Measurements from ENCODE around the gene THY1. TPM values are rescaled to one million over a fixed set of nuclear protein-coding genes. Genes with fewer than 3 reads are reported as not detected.

Gene THY1
- polyA plus RNA-seq, 4 donors: 0.54 to 52.5 (median 8.7) TPM

DNA sequence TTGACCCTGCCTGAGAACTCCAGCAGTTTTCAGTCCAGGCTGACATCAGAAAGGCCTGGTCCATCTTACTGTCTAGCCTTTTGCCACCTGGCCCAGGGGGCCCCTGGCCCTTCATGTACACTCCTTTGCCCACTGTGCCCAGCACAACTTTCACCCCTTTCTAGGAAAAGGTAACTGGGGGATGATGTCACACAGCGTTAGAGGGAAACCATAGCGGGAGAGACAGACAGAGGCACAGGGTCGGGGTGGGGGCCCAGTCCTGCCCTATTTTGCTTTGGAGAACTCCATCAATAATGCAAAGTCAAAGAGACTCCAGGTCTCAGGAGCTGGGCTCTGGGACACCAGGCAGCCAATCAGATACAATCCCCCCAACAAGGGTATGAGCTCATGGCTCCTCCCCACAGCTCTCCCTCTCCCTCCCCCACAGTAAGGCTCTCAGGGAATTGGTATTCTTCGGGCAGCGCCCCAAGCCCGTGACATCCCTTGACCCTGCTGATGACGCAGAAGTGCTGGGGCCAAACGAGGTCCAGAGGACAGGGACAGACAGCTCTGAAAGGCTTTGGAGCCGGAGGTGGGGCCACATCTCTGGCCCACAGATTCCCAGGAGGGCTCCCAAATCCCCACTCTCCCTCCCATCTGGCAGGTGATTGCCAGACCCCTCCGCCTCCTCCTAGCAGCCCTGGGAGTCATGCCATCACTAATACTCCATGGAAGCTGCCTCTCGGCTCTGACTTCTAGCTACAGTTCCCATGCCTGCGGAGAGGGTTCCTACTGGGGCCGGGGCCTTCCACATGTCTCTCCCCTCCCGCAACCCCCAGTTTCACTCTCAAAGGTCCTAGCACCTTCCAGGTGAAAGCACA lies 47.4 kb downstream of the THY1 start:
- Histone ChIP-seq H3K4me3 (ENCODE audit: low read depth in 1 of 3, low read length in 3 of 3) (no peak overlapping the region), H3K36me3 (ENCODE audit: control insufficient read depth in 3 of 3, insufficient read depth in 2 of 3, low read depth in 1 of 3, low read length in 3 of 3) (no peaks in the 10 kb centered on the region), H3K27ac (ENCODE audit: low read depth in 1 of 3, low read length in 2 of 3) (peak overlapping the region in 1 of 3 donors; percentile 69), H3K27me3 (ENCODE audit: control insufficient read depth in 3 of 3, insufficient read depth in 3 of 3, low read length in 3 of 3) (peaks cover 0 to 6% (median 0%) of the 10 kb centered on the region in 3 donors), H3K4me1 (ENCODE audit: control insufficient read depth in 3 of 3, insufficient read depth in 2 of 3, low read depth in 1 of 3, low read length in 2 of 3) (peaks cover 0 to 40% (median 8%) of the 10 kb centered on the region in 3 donors), H3K9me3 (ENCODE audit: control insufficient read depth in 2 of 2, insufficient read depth in 1 of 2, low read depth in 1 of 2, low read length in 1 of 2) (no peaks in the 10 kb centered on the region)
- FAIRE-seq (no peak), DNase-seq (no peak)
- WGBS, 3 donors: 66 to 76% (median 68%) methylated on average over 12 to 14 of the region's 14 CpGs

GRCh38 chr11:119374632-119375336 lies 48.2 kb downstream of the THY1 start:
- DNase-seq (no peak), FAIRE-seq (no peak)
- no peaks in the 10 kb centered on the region for H3K27me3 ChIP-seq (ENCODE audit: control insufficient read depth in 3 of 3, insufficient read depth in 3 of 3, low read length in 3 of 3)
- peak overlapping the region in 1 of 3 donors; percentile 50 for H3K27ac ChIP-seq (ENCODE audit: low read depth in 1 of 3, low read length in 2 of 3)
- H3K9me3 ChIP-seq (ENCODE audit: control insufficient read depth in 2 of 2, insufficient read depth in 1 of 2, low read depth in 1 of 2, low read length in 1 of 2): no peaks in the 10 kb centered on the region
- H3K4me3 ChIP-seq (ENCODE audit: low read depth in 1 of 3, low read length in 3 of 3): no peak overlapping the region
- no peaks in the 10 kb centered on the region for H3K36me3 ChIP-seq (ENCODE audit: control insufficient read depth in 3 of 3, insufficient read depth in 2 of 3, low read depth in 1 of 3, low read length in 3 of 3)
- 44 to 53% (median 47%) methylated on average over 11 of the region's 11 CpGs for WGBS, 3 donors
- peaks cover 0 to 48% (median 9%) of the 10 kb centered on the region in 3 donors for H3K4me1 ChIP-seq (ENCODE audit: control insufficient read depth in 3 of 3, insufficient read depth in 2 of 3, low read depth in 1 of 3, low read length in 2 of 3)

- Histone ChIP-seq H3K4me3 (ENCODE audit: low read depth in 1 of 3, low read length in 3 of 3) (no peak overlapping the region), H3K36me3 (ENCODE audit: control insufficient read depth in 3 of 3, insufficient read depth in 2 of 3, low read depth in 1 of 3, low read length in 3 of 3) (no peaks in the 10 kb centered on the region), H3K4me1 (ENCODE audit: control insufficient read depth in 3 of 3, insufficient read depth in 2 of 3, low read depth in 1 of 3, low read length in 2 of 3) (peaks cover 0 to 55% (median 12%) of the 10 kb centered on the region in 3 donors), H3K27me3 (ENCODE audit: control insufficient read depth in 3 of 3, insufficient read depth in 3 of 3, low read length in 3 of 3) (no peaks in the 10 kb centered on the region), H3K27ac (ENCODE audit: low read depth in 1 of 3, low read length in 2 of 3) (no peak overlapping the region), H3K9me3 (ENCODE audit: control insufficient read depth in 2 of 2, insufficient read depth in 1 of 2, low read depth in 1 of 2, low read length in 1 of 2) (no peaks in the 10 kb centered on the region)
- DNase-seq: peak; percentile 85 to 87
- FAIRE-seq: no peak
- WGBS, 3 donors: 46 to 56% (median 47%) methylated on average over 5 of the region's 5 CpGs
Measured at GRCh38 chr11:119373921-119374631, 48.9 kb downstream of the THY1 start.

DNA sequence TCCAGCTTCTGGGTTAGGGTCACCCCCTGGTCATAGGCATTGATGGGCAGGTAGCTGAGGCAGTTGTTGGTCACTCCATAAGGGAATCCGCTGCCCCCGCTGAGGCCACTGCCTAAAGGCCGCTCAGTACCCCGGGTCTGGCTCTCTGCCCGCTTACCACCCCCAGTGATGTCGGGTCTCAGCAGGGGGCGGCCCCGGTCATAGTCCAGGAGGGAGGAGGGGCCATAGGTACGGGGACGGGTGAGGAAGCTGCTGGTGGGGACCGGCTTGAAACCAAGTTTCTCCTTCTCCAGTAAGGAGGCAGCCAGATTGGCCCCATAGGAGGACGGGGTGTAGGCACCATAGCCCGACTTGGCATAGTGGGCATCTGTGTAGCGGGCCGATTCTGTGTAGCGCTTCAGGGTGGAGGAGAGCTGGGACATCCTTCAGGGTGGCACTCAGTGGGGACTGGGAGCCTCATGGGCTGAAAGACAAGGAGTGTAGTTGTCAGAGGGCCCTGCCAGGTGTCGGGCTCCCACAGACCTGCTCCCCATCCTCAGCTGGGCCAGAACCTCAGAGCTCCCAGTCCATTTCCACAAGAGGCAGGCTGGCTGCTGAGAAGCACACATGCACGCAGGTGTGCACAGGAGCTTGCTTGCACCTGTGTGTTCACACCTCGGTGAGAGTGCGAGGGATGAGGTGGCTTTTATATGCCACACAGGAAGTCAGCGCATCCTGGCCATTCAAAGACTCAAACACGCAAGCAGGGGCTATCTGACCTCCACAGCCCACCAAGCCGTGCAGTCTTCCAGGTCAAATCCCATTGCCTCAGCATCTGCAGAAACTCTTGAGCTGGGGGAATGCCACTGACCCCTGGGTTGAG lies 49.7 kb downstream of the THY1 start:
- Histone ChIP-seq H3K4me3 (ENCODE audit: low read depth in 1 of 3, low read length in 3 of 3) (no peak overlapping the region), H3K27ac (ENCODE audit: low read depth in 1 of 3, low read length in 2 of 3) (no peak overlapping the region), H3K9me3 (ENCODE audit: control insufficient read depth in 2 of 2, insufficient read depth in 1 of 2, low read depth in 1 of 2, low read length in 1 of 2) (no peaks in the 10 kb centered on the region), H3K4me1 (ENCODE audit: control insufficient read depth in 3 of 3, insufficient read depth in 2 of 3, low read depth in 1 of 3, low read length in 2 of 3) (peaks cover 0 to 63% (median 12%) of the 10 kb centered on the region in 3 donors), H3K27me3 (ENCODE audit: control insufficient read depth in 3 of 3, insufficient read depth in 3 of 3, low read length in 3 of 3) (no peaks in the 10 kb centered on the region), H3K36me3 (ENCODE audit: control insufficient read depth in 3 of 3, insufficient read depth in 2 of 3, low read depth in 1 of 3, low read length in 3 of 3) (no peaks in the 10 kb centered on the region)
- WGBS, 3 donors: 67 to 76% (median 69%) methylated on average over 23 of the region's 23 CpGs
- DNase-seq: no peak
- no peak for FAIRE-seq

- FAIRE-seq: no peak
- H3K27ac ChIP-seq (ENCODE audit: low read depth in 1 of 3, low read length in 2 of 3): no peak overlapping the region
- 87 to 90% (median 89%) methylated on average over 24 to 26 of the region's 26 CpGs for WGBS, 3 donors
Measured at GRCh38 chr11:119372260-119373058, 50.5 kb downstream of the THY1 start.

GRCh38 chr11:119371778-119372182 lies 51.2 kb downstream of the THY1 start:
- H3K9me3 ChIP-seq (ENCODE audit: control insufficient read depth in 2 of 2, insufficient read depth in 1 of 2, low read depth in 1 of 2, low read length in 1 of 2): no peaks in the 10 kb centered on the region
- no peaks in the 10 kb centered on the region for H3K36me3 ChIP-seq (ENCODE audit: control insufficient read depth in 3 of 3, insufficient read depth in 2 of 3, low read depth in 1 of 3, low read length in 3 of 3)
- H3K4me1 ChIP-seq (ENCODE audit: control insufficient read depth in 3 of 3, insufficient read depth in 2 of 3, low read depth in 1 of 3, low read length in 2 of 3): peaks cover 7 to 78% (median 12%) of the 10 kb centered on the region in 3 donors
- FAIRE-seq (no peak), DNase-seq (peak in 1 of 2 donors; percentile 77)
- WGBS, 3 donors: 17 to 46% (median 32%) methylated on average over 8 of the region's 8 CpGs
- H3K27me3 ChIP-seq (ENCODE audit: control insufficient read depth in 3 of 3, insufficient read depth in 3 of 3, low read length in 3 of 3): no peaks in the 10 kb centered on the region
- no peak overlapping the region for H3K4me3 ChIP-seq (ENCODE audit: low read depth in 1 of 3, low read length in 3 of 3)
- H3K27ac ChIP-seq (ENCODE audit: low read depth in 1 of 3, low read length in 2 of 3): peak overlapping the region in 2 of 3 donors; percentile 94 to 95

More at GRCh38 chr11:119372260-119373058, 50.5 kb downstream of the THY1 start:
- Histone ChIP-seq H3K9me3 (ENCODE audit: control insufficient read depth in 2 of 2, insufficient read depth in 1 of 2, low read depth in 1 of 2, low read length in 1 of 2) (no peaks in the 10 kb centered on the region), H3K4me1 (ENCODE audit: control insufficient read depth in 3 of 3, insufficient read depth in 2 of 3, low read depth in 1 of 3, low read length in 2 of 3) (peaks cover 4 to 71% (median 12%) of the 10 kb centered on the region in 3 donors), H3K4me3 (ENCODE audit: low read depth in 1 of 3, low read length in 3 of 3) (no peak overlapping the region), H3K27me3 (ENCODE audit: control insufficient read depth in 3 of 3, insufficient read depth in 3 of 3, low read length in 3 of 3) (no peaks in the 10 kb centered on the region), H3K36me3 (ENCODE audit: control insufficient read depth in 3 of 3, insufficient read depth in 2 of 3, low read depth in 1 of 3, low read length in 3 of 3) (no peaks in the 10 kb centered on the region)
- DNase-seq: no peak

DNA sequence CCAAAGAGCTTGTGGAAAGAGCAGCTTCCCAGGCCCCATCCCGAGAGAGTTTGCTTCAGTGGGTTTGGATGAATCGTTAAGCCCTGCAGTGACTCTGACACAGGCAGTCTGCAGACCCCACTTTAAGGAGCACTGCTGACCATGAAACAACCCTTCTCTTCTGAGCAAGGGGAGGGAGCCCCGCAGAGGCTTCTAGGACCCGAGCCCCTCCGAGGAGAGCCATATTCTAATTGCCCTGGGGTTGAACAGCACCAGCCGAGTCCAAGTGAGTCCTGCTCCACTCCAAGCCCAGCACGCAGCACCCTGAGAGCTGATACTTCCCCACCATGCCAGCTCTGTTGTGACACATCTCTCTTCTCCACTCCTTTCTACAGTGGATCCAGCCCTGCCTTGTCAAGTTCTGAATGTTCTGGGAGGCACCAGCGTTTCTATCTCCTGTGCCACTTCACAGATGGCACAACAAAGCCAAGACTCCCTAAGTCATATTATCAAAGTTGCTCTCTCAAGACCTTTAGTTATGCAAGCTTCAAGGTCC lies 51.8 kb downstream of the THY1 start:
- Histone ChIP-seq H3K4me1 (ENCODE audit: control insufficient read depth in 3 of 3, insufficient read depth in 2 of 3, low read depth in 1 of 3, low read length in 2 of 3) (peaks cover 7 to 83% (median 12%) of the 10 kb centered on the region in 3 donors), H3K27ac (ENCODE audit: low read depth in 1 of 3, low read length in 2 of 3) (peak overlapping the region; percentile 90 to 95 (median 94)), H3K27me3 (ENCODE audit: control insufficient read depth in 3 of 3, insufficient read depth in 3 of 3, low read length in 3 of 3) (no peaks in the 10 kb centered on the region), H3K9me3 (ENCODE audit: control insufficient read depth in 2 of 2, insufficient read depth in 1 of 2, low read depth in 1 of 2, low read length in 1 of 2) (no peaks in the 10 kb centered on the region), H3K4me3 (ENCODE audit: low read depth in 1 of 3, low read length in 3 of 3) (no peak overlapping the region), H3K36me3 (ENCODE audit: control insufficient read depth in 3 of 3, insufficient read depth in 2 of 3, low read depth in 1 of 3, low read length in 3 of 3) (no peaks in the 10 kb centered on the region)
- WGBS, 3 donors: 54 to 78% (median 68%) methylated on average over 8 of the region's 8 CpGs
- FAIRE-seq (no peak), DNase-seq (no peak)
